HG02973 (cell line): Measurements from ENCODE around the gene FLNA.
"Not testable (repeated sequence)": the region's sequence is repeated elsewhere in the genome, so short reads cannot be mapped to it uniquely, and the experiment has no call there.

Experiments used
- ATAC-seq: cut with Tn5 transposase; IDR thresholded peaks from one replicate; pipeline ENCODE4 v1.9.1; 2021; ENCODE audit warnings: moderate library complexity; ENCODE audit not compliant: unreplicated experiment

FLNA gene

GRCh38 chrX:154374313-154375155, at the start of gene FLNA:
TSS of gene FLNA (minus strand) at chrX:154374634. CDS start at chrX:154371245, 3,389 bp downstream.
- no peak for ATAC-seq

GRCh38 chrX:154420402-154420756, 45.9 kb upstream of the FLNA start:
- no peak for ATAC-seq

- ATAC-seq: no peak
Measured at GRCh38 chrX:154419688-154420401, 45.4 kb upstream of the FLNA start.

GRCh38 chrX:154419189-154419588, 44.8 kb upstream of the FLNA start:
- ATAC-seq: no peak

- no peak for ATAC-seq
Measured at GRCh38 chrX:154417157-154417556, 42.7 kb upstream of the FLNA start.

- ATAC-seq: no peak
Measured at GRCh38 chrX:154413142-154413541, 38.7 kb upstream of the FLNA start.

GRCh38 chrX:154412468-154412867, 38.0 kb upstream of the FLNA start:
- no peak for ATAC-seq

- ATAC-seq: no peak
Measured at GRCh38 chrX:154411981-154412340, 37.5 kb upstream of the FLNA start.

- no peak for ATAC-seq
Measured at GRCh38 chrX:154409222-154409871, 34.9 kb upstream of the FLNA start, which contains the start of gene DNASE1L1. TSS of gene DNASE1L1 (minus strand) at chrX:154409254. CDS start at chrX:154405568, 3,686 bp downstream.

GRCh38 chrX:154408659-154409221, 34.3 kb upstream of the FLNA start:
- no peak for ATAC-seq

- ATAC-seq: no peak
Measured at GRCh38 chrX:154404625-154405192, 30.3 kb upstream of the FLNA start.

- ATAC-seq: no peak
Measured at GRCh38 chrX:154403858-154404257, 29.4 kb upstream of the FLNA start.

- no peak for ATAC-seq
Measured at GRCh38 chrX:154403192-154403591, 28.8 kb upstream of the FLNA start.

GRCh38 chrX:154402622-154403127, 28.2 kb upstream of the FLNA start:
- no peak for ATAC-seq

GRCh38 chrX:154401918-154402621, 27.6 kb upstream of the FLNA start:
- no peak for ATAC-seq

GRCh38 chrX:154401045-154401799, 26.8 kb upstream of the FLNA start:
- ATAC-seq: no peak

- not testable (repeated sequence) for ATAC-seq
Measured at GRCh38 chrX:154400369-154400817, 26.0 kb upstream of the FLNA start.

- no peak for ATAC-seq
Measured at GRCh38 chrX:154399527-154400368, 25.3 kb upstream of the FLNA start.
